Measurements from ENCODE around the gene ATXN1. TPM values are rescaled to one million over a fixed set of nuclear protein-coding genes. Genes with fewer than 3 reads are reported as not detected.
A peak's percentile ranks its signal among the peaks of the same experiment; 100 is the strongest.

ATXN1 gene
- total and polyA plus RNA-seq, 2 experiments from 2014 or later = 14.2 to 20.1 TPM

- 93 to 94% methylated on average over 6 of the region's 6 CpGs for WGBS, 2 experiments (ENCODE audit: low coverage in 1 of 2, low lambda C conversion rate in 2 of 2, missing lambda C conversion rate in 2 of 2)
- no peaks in the 10 kb centered on the region for H3K9me2 ChIP-seq (ENCODE audit: insufficient read depth)
- no peaks in the 10 kb centered on the region for H4K20me1 ChIP-seq (ENCODE audit: insufficient read depth)
- DNase-seq = no peak
- no peak overlapping the region for H3K27ac ChIP-seq
- H3K27me3 ChIP-seq (replicated peaks; ENCODE audit: insufficient read depth) = no peaks in the 10 kb centered on the region
- no peak overlapping the region for H3K4me3 ChIP-seq
- no peak overlapping the region for H3K4me2 ChIP-seq (ENCODE audit: unreplicated experiment)
- no peaks in the 10 kb centered on the region for H3K9me3 ChIP-seq (ENCODE audit: low read depth)
- H3F3A ChIP-seq (ENCODE audit: insufficient read depth) = peaks cover 2% of the 10 kb centered on the region; the same call in 1 of the 2 replicates
- H3K79me2 ChIP-seq (ENCODE audit: insufficient read depth) = peaks cover 25% of the 10 kb centered on the region; the same call in 1 of the 2 replicates
- H3K4me1 ChIP-seq (ENCODE audit: insufficient read depth) = 0 out of 2 replicates have a peak, but pooled peaks cover 3% of the 10 kb centered on the region
- TF ChIP-seq EZH2phosphoT487 (IDR thresholded peaks at IDR 0.05; ENCODE audit: insufficient read depth, low read depth) (no peak), EZH2 (IDR thresholded peaks at IDR 0.05; ENCODE audit: insufficient read depth, poor library complexity, severe bottlenecking) (no peak)
- H2AFZ ChIP-seq = no peak overlapping the region
- H3K9ac ChIP-seq = no peak overlapping the region
- no peaks in the 10 kb centered on the region; the same call in 1 of the 2 replicates for H3K36me3 ChIP-seq (ENCODE audit: low read depth)
- in situ Hi-C loops (cut with MboI) = loop anchor here (10.0 to 25.0 kb wide), 2 partner anchors 252 to 575 kb away; partner anchors contain the start of gene ATXN1
These were observed 248.5 kb downstream of the ATXN1 start for GRCh38 chr6:16512544-16513290.

GRCh38 chr6:16511723-16512489 is 249.4 kb downstream of the ATXN1 start:
- H3K27ac ChIP-seq = no peak overlapping the region
- H2AFZ ChIP-seq = no peak overlapping the region
- H3K4me3 ChIP-seq = no peak overlapping the region
- DNase-seq = no peak
- no peaks in the 10 kb centered on the region for H3K27me3 ChIP-seq (replicated peaks; ENCODE audit: insufficient read depth)
- H3K9me2 ChIP-seq (ENCODE audit: insufficient read depth) = no peaks in the 10 kb centered on the region
- H3K79me2 ChIP-seq (ENCODE audit: insufficient read depth) = peaks cover 17% of the 10 kb centered on the region; the same call in 1 of the 2 replicates
- peaks cover 6% of the 10 kb centered on the region; the same call in 1 of the 2 replicates for H3F3A ChIP-seq (ENCODE audit: insufficient read depth)
- 84 to 87% methylated on average over 10 of the region's 10 CpGs for WGBS, 2 experiments (ENCODE audit: low coverage in 1 of 2, low lambda C conversion rate in 2 of 2, missing lambda C conversion rate in 2 of 2)
- no peak overlapping the region for H3K4me2 ChIP-seq (ENCODE audit: unreplicated experiment)
- TF ChIP-seq EZH2 (IDR thresholded peaks at IDR 0.05; ENCODE audit: insufficient read depth, poor library complexity, severe bottlenecking) (no peak), EZH2phosphoT487 (IDR thresholded peaks at IDR 0.05; ENCODE audit: insufficient read depth, low read depth) (no peak)
- in situ Hi-C loops (cut with MboI) = loop anchor here (10.0 to 25.0 kb wide), 2 partner anchors 253 to 575 kb away; partner anchors contain the start of gene ATXN1
- no peaks in the 10 kb centered on the region for H4K20me1 ChIP-seq (ENCODE audit: insufficient read depth)
- no peaks in the 10 kb centered on the region; the same call in 1 of the 2 replicates for H3K36me3 ChIP-seq (ENCODE audit: low read depth)
- H3K9me3 ChIP-seq (ENCODE audit: low read depth) = no peaks in the 10 kb centered on the region
- H3K4me1 ChIP-seq (ENCODE audit: insufficient read depth) = 0 out of 2 replicates have a peak, but pooled peaks cover 3% of the 10 kb centered on the region
- H3K9ac ChIP-seq = no peak overlapping the region

GRCh38 chr6:16511040-16511660 is 250.1 kb downstream of the ATXN1 start:
- Histone ChIP-seq H3K9me2 (ENCODE audit: insufficient read depth) (no peaks in the 10 kb centered on the region), H3K9me3 (ENCODE audit: low read depth) (no peaks in the 10 kb centered on the region), H3K27ac (no peak overlapping the region), H3K4me1 (ENCODE audit: insufficient read depth) (peaks cover 5% of the 10 kb centered on the region; the same call in 1 of the 2 replicates), H4K20me1 (ENCODE audit: insufficient read depth) (no peaks in the 10 kb centered on the region), H3F3A (ENCODE audit: insufficient read depth) (peaks cover 6% of the 10 kb centered on the region), H3K9ac (no peak overlapping the region), H3K27me3 (replicated peaks; ENCODE audit: insufficient read depth) (no peaks in the 10 kb centered on the region), H3K4me3 (no peak overlapping the region), H3K79me2 (ENCODE audit: insufficient read depth) (peaks cover 11% of the 10 kb centered on the region; the same call in 1 of the 2 replicates), H3K36me3 (ENCODE audit: low read depth) (no peaks in the 10 kb centered on the region; the same call in 1 of the 2 replicates), H2AFZ (no peak overlapping the region), H3K4me2 (ENCODE audit: unreplicated experiment) (no peak overlapping the region)
- TF ChIP-seq EZH2 (IDR thresholded peaks at IDR 0.05; ENCODE audit: insufficient read depth, poor library complexity, severe bottlenecking) = no peak
- no peak for TF ChIP-seq EZH2phosphoT487 (IDR thresholded peaks at IDR 0.05; ENCODE audit: insufficient read depth, low read depth)
- WGBS, 2 experiments (ENCODE audit: low coverage in 1 of 2, low lambda C conversion rate in 2 of 2, missing lambda C conversion rate in 2 of 2) = 54 to 56% methylated on average over 4 of the region's 4 CpGs
- peak; percentile 73 for DNase-seq
- in situ Hi-C loops (cut with MboI) = loop anchor here (10.0 to 25.0 kb wide), 2 partner anchors 254 to 576 kb away; partner anchors contain the start of gene ATXN1

GRCh38 chr6:16510245-16510644 is 251.0 kb downstream of the ATXN1 start:
- Histone ChIP-seq H3K4me1 (ENCODE audit: insufficient read depth) (peaks cover 14% of the 10 kb centered on the region), H4K20me1 (ENCODE audit: insufficient read depth) (no peaks in the 10 kb centered on the region), H3K9ac (no peak overlapping the region), H3K9me3 (ENCODE audit: low read depth) (no peaks in the 10 kb centered on the region), H3K79me2 (ENCODE audit: insufficient read depth) (peaks cover 8% of the 10 kb centered on the region; the same call in 1 of the 2 replicates), H3K4me2 (ENCODE audit: unreplicated experiment) (no peak overlapping the region), H3K9me2 (ENCODE audit: insufficient read depth) (no peaks in the 10 kb centered on the region), H3K36me3 (ENCODE audit: low read depth) (no peaks in the 10 kb centered on the region; the same call in 1 of the 2 replicates), H3K27me3 (replicated peaks; ENCODE audit: insufficient read depth) (no peaks in the 10 kb centered on the region), H3K27ac (no peak overlapping the region), H2AFZ (no peak overlapping the region), H3F3A (ENCODE audit: insufficient read depth) (peaks cover 12% of the 10 kb centered on the region), H3K4me3 (no peak overlapping the region)
- in situ Hi-C loops (cut with MboI) = loop anchor here (10.0 to 25.0 kb wide), 2 partner anchors 255 to 577 kb away; partner anchors contain the start of gene ATXN1
- TF ChIP-seq EZH2 (IDR thresholded peaks at IDR 0.05; ENCODE audit: insufficient read depth, poor library complexity, severe bottlenecking) = no peak
- TF ChIP-seq EZH2phosphoT487 (IDR thresholded peaks at IDR 0.05; ENCODE audit: insufficient read depth, low read depth) = no peak
- 90 to 96% methylated on average over 2 of the region's 2 CpGs for WGBS, 2 experiments (ENCODE audit: low coverage in 1 of 2, low lambda C conversion rate in 2 of 2, missing lambda C conversion rate in 2 of 2)
- DNase-seq = no peak

All from GM23248 (cell line).